Measurements from ENCODE around the gene NFIB.

DNA sequence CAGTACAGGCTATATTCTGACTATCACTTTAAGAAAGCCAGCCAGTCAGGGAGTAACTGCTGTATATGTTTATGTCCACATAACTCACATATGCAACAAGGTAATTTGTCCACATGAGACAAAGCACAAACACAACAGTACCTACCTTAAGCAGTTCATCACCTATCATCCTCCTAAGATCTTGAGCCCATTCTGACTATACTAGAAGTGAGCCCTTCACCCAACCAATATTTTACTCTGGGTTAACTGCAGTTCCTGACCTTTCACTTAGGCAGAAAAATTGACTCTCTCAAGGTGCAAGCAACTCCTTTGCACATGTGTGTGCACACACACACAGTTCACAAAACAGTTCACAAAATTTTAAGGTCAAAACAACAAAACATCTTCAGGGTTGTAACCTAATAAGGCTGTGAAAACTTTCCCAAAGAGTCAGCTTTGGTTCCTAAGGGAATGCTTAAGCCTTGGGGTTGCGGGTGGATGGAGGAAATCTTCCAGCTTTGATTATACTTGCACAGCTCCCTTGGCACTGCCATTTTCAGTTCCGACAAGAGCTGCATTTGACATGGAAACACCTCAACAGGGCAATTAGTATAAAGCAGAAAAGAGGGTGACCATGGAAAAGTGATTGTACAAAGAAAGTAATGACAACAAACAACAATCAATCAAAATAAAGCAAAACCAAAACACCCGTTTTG lies 215.3 kb downstream of the NFIB start:
- TF ChIP-seq, protein P1, sequence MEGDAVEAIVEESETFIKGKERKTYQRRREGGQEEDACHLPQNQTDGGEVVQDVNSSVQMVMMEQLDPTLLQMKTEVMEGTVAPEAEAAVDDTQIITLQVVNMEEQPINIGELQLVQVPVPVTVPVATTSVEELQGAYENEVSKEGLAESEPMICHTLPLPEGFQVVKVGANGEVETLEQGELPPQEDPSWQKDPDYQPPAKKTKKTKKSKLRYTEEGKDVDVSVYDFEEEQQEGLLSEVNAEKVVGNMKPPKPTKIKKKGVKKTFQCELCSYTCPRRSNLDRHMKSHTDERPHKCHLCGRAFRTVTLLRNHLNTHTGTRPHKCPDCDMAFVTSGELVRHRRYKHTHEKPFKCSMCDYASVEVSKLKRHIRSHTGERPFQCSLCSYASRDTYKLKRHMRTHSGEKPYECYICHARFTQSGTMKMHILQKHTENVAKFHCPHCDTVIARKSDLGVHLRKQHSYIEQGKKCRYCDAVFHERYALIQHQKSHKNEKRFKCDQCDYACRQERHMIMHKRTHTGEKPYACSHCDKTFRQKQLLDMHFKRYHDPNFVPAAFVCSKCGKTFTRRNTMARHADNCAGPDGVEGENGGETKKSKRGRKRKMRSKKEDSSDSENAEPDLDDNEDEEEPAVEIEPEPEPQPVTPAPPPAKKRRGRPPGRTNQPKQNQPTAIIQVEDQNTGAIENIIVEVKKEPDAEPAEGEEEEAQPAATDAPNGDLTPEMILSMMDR (IDR thresholded peaks at IDR 0.05; ENCODE audit: poor library complexity) = no peak
- TF ChIP-seq EZH2 (IDR thresholded peaks at IDR 0.05; ENCODE audit: borderline replicate concordance) = no peak

Measured in hepatocyte (in vitro differentiated cells).